Naive thymus-derived CD4-positive, alpha-beta T cell (primary cell): Measurements from ENCODE around the gene ELMO1. TPM values are rescaled to one million over a fixed set of nuclear protein-coding genes. Genes with fewer than 3 reads are reported as not detected.

Experiments
- ATAC-seq: fragments of 150-1000 bp; cut with Tn5 transposase; 2 replicates; pipeline ENCODE4 v1.10.0; 2021; ENCODE audit warnings: mild to moderate bottlenecking, moderate library complexity
- CTCF ChIA-PET: fragments of 350-600 bp; sonication (Branson Sonifier 250); formaldehyde crosslinking; loops from one replicate; lab custom pipeline; 2021; ENCODE audit warnings: antibody characterized with exemption; lab: Charles Lee
- POLR2A ChIA-PET: fragments of 350-600 bp; sonication (Branson Sonifier 250); formaldehyde crosslinking; loops from one replicate; lab custom pipeline; 2021; ENCODE audit warnings: antibody characterized with exemption, inconsistent platforms; lab: Charles Lee
- DNase-seq, 9 donors: peaks; one replicate each; pipeline versions ENCODE4 v3.0.0 to v3.0.0-alpha.2; 2020 to 2022; ENCODE audit warnings: mixed read lengths in 1 of 9
- H3K27ac ChIP-seq: one replicate; pipeline ENCODE4 v1.7.0; 2013; ENCODE audit warnings: mild to moderate bottlenecking, low read depth, low read length, moderate library complexity
- H3K27me3 ChIP-seq, 2 donors: one replicate each; pipeline ENCODE4 v1.7.0; 2013; ENCODE audit warnings: low read length in 2 of 2, mild to moderate bottlenecking in 2 of 2, moderate library complexity in 2 of 2; ENCODE audit not compliant: control insufficient read depth in 2 of 2, insufficient read depth in 2 of 2
- H3K36me3 ChIP-seq, 3 experiments: 1 replicate in 2 of 3; 2 replicates in 1 of 3; pipeline ENCODE4 v1.7.0; 2013; ENCODE audit warnings: low read length in 3 of 3, mild to moderate bottlenecking in 3 of 3, moderate library complexity in 1 of 3; ENCODE audit not compliant: insufficient read depth in 3 of 3, control insufficient read depth in 2 of 3
- H3K4me1 ChIP-seq, 2 donors: one replicate each; pipeline ENCODE4 v1.7.0; 2013; ENCODE audit warnings: low read length in 2 of 2, mild to moderate bottlenecking in 2 of 2, moderate library complexity in 1 of 2; ENCODE audit not compliant: control insufficient read depth in 2 of 2, insufficient read depth in 2 of 2
- H3K4me3 ChIP-seq: 2 replicates; pipeline ENCODE4 v1.7.0; 2013; ENCODE audit warnings: mild to moderate bottlenecking, low read length
- H3K9me3 ChIP-seq, 3 experiments: 1 replicate in 2 of 3; 2 replicates in 1 of 3; pipeline ENCODE4 v1.7.0; 2013; ENCODE audit warnings: low read length in 3 of 3; ENCODE audit not compliant: control insufficient read depth in 2 of 3
- H3K27ac Mint-ChIP-seq, 9 donors: one replicate each; pipeline ENCODE4 v1.8.0; 2020 to 2022; ENCODE audit warnings: mixed read lengths in 9 of 9, mild to moderate bottlenecking in 8 of 9, moderate library complexity in 5 of 9, inconsistent platforms in 2 of 9
- H3K27me3 Mint-ChIP-seq, 5 donors: one replicate each; pipeline ENCODE4 v1.8.0; 2021 to 2022; ENCODE audit warnings: mixed read lengths in 5 of 5, mild to moderate bottlenecking in 1 of 5
- H3K36me3 Mint-ChIP-seq, 5 donors: one replicate each; pipeline ENCODE4 v1.8.0; 2020 to 2022; ENCODE audit warnings: mixed read lengths in 5 of 5, mild to moderate bottlenecking in 3 of 5, inconsistent platforms in 1 of 5
- H3K4me1 Mint-ChIP-seq, 7 donors: one replicate each; pipeline ENCODE4 v1.8.0; 2020 to 2022; ENCODE audit warnings: mixed read lengths in 7 of 7, mild to moderate bottlenecking in 3 of 7, inconsistent platforms in 1 of 7
- H3K4me3 Mint-ChIP-seq, 10 donors: one replicate each; pipeline ENCODE4 v1.8.0; 2020 to 2022; ENCODE audit warnings: mild to moderate bottlenecking in 10 of 10, mixed read lengths in 10 of 10, moderate library complexity in 6 of 10, inconsistent platforms in 2 of 10
- H3K9me3 Mint-ChIP-seq, 11 donors: one replicate each; pipeline ENCODE4 v1.8.0; 2020 to 2022; ENCODE audit warnings: mixed read lengths in 11 of 11, mild to moderate bottlenecking in 4 of 11, inconsistent platforms in 1 of 11, moderate library complexity in 1 of 11
- intact Hi-C, 2 donors: fragments of 100-400 bp; cut with micrococcal nuclease; formaldehyde crosslinking; loops; one replicate each; pipeline ENCODE4 v1.15.1; 2023
- polyA plus RNA-seq, 2 donors: library from polyadenylated mRNA; unstranded; fragments of 300-500 nt; fragmentation: Illumina TruSeq; gene quantifications; one replicate each; pipeline ENCODE4 v1.2.3, GENCODE V29; 2021
- total RNA-seq, 6 experiments: library from RNA in 5 of 6; stranded (reverse) in 5 of 6; gene quantifications; 1 replicate in 5 of 6; 2 replicates in 1 of 6; pipeline ENCODE4 v1.2.3 and lab custom pipeline; 2021 to 2026

The ELMO1 gene
- total and polyA plus RNA-seq, 7 experiments from 2014 or later, result 63.6 to 160 (median 124) TPM

DNA sequence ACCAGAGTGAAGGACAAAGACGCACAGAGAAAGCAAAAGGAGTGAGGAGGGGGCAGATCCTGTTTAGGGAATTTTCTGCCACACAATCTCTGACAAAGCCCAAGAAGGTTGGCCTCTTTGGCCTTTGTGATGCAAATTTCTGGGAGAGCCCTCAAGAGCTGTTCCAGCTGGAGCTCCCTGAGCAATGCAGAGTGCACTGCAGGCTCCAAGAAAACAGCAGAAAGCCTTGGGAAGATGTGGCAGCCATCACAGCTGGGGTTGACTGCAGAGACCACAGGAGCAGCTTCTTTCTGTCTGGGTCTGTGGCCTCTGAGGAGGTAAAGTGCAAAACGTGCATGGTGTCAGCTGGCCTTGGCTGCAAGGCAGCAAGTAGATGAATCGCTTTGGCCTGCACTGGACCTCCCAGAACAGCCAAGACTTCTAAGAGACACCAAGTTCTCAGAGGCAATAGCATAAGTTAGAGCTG, 200.2 kb downstream of the ELMO1 start:
- peaks cover 0 to under 1% (median 0%) of the 10 kb centered on the region in 3 experiments for H3K9me3 ChIP-seq
- no peak overlapping the region for H3K4me3 ChIP-seq
- Mint-ChIP-seq H3K9me3 (peaks cover 0 to 5% (median 0%) of the 10 kb centered on the region in 11 donors), H3K36me3 (peaks cover 0 to 57% (median 21%) of the 10 kb centered on the region in 5 donors), H3K27ac (no peak overlapping the region), H3K4me1 (peaks cover 19 to 70% (median 54%) of the 10 kb centered on the region in 7 donors), H3K4me3 (no peak overlapping the region), H3K27me3 (no peaks in the 10 kb centered on the region)
- intact Hi-C loops, result no loop called here
- no peak for DNase-seq
- CTCF ChIA-PET, result no interaction called here
- POLR2A ChIA-PET, result no interaction called here
- no peaks in the 10 kb centered on the region for H3K4me1 ChIP-seq
- no peaks in the 10 kb centered on the region for H3K27me3 ChIP-seq
- no peak for ATAC-seq
- H3K27ac ChIP-seq, result no peak overlapping the region
- peaks cover 0 to 10% (median 0%) of the 10 kb centered on the region in 3 experiments for H3K36me3 ChIP-seq

DNA sequence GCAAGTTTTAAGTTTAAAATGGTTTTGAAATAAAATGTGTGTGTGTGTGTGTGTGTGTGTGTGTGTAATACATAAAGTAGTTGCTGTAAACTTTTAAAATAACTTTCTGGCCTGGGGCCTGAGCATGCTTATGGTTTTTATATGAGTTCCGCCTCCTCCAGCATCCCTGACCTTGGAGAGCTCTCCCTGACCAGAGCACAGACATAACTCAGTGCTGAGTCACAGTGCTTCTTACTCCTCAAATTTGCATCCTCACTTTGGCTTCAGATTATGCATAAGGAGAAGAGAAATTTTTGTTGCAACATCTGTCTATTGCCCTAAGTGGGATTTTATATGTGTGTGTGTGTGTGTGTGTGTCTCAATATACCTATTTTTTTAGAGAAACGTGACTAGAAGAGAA, 200.8 kb downstream of the ELMO1 start:
- intact Hi-C loops, result no loop called here
- Histone ChIP-seq H3K36me3 (peaks cover 0 to 7% (median 0%) of the 10 kb centered on the region in 3 experiments), H3K4me3 (no peak overlapping the region), H3K27me3 (no peaks in the 10 kb centered on the region), H3K27ac (no peak overlapping the region), H3K4me1 (no peaks in the 10 kb centered on the region), H3K9me3 (no peaks in the 10 kb centered on the region)
- ATAC-seq (peak; percentile 68), DNase-seq (no peak)
- CTCF ChIA-PET, result interaction anchor here (1.5 kb wide), 1 partner anchor 105 kb away, joined by 3 read pairs; no protein-coding TSS in a partner anchor
- H3K27ac Mint-ChIP-seq, result peak overlapping the region in 2 of 9 donors; percentile 12 to 43
- no peaks in the 10 kb centered on the region for H3K27me3 Mint-ChIP-seq
- H3K4me3 Mint-ChIP-seq, result no peak overlapping the region
- peaks cover 20 to 71% (median 53%) of the 10 kb centered on the region in 7 donors for H3K4me1 Mint-ChIP-seq
- H3K36me3 Mint-ChIP-seq, result peaks cover 0 to 52% (median 19%) of the 10 kb centered on the region in 5 donors
- POLR2A ChIA-PET, result interaction anchor here (0.6 kb wide), 1 partner anchor 569 kb away, joined by 3 read pairs; no protein-coding TSS in a partner anchor
- H3K9me3 Mint-ChIP-seq, result peaks cover 0 to 3% (median 0%) of the 10 kb centered on the region in 11 donors

DNA sequence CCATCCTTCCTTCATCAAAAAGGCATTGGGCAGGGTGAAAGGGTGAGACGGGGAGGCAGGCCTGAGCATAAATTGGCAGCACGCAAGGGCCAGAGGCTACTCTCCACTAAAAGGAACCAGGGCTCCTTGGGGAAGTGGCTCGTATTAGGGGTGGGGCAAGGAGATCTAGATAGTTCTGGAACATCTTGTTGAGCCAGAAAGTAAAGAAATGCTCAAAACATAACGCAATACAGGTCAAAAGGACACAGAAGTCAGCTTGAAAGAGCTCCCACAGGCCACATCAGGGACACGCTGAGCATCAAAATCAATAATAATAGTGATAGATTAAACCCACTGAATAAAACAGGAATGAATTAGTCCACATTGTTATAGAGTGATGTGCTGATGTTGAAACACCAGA, 203.1 kb downstream of the ELMO1 start:
- H3K9me3 ChIP-seq, result no peaks in the 10 kb centered on the region
- H3K27me3 ChIP-seq, result no peaks in the 10 kb centered on the region
- no peaks in the 10 kb centered on the region for H3K9me3 Mint-ChIP-seq
- no peak overlapping the region for H3K4me3 ChIP-seq
- ATAC-seq, result no peak
- no peak overlapping the region for H3K4me3 Mint-ChIP-seq
- intact Hi-C loops, result no loop called here
- peaks cover 0 to 51% (median 9%) of the 10 kb centered on the region in 5 donors for H3K36me3 Mint-ChIP-seq
- H3K27ac ChIP-seq, result no peak overlapping the region
- peaks cover 0 to 7% (median 0%) of the 10 kb centered on the region in 3 experiments for H3K36me3 ChIP-seq
- peak overlapping the region in 1 of 9 donors; percentile 20 for H3K27ac Mint-ChIP-seq
- H3K4me1 ChIP-seq, result no peaks in the 10 kb centered on the region
- peaks cover 10 to 55% (median 40%) of the 10 kb centered on the region in 7 donors for H3K4me1 Mint-ChIP-seq
- ChIA-PET POLR2A (interaction anchor here (0.8 kb wide), 1 partner anchor 99 kb away, joined by 3 read pairs; no protein-coding TSS in a partner anchor), CTCF (no interaction called here)
- no peak for DNase-seq
- no peaks in the 10 kb centered on the region for H3K27me3 Mint-ChIP-seq

DNA sequence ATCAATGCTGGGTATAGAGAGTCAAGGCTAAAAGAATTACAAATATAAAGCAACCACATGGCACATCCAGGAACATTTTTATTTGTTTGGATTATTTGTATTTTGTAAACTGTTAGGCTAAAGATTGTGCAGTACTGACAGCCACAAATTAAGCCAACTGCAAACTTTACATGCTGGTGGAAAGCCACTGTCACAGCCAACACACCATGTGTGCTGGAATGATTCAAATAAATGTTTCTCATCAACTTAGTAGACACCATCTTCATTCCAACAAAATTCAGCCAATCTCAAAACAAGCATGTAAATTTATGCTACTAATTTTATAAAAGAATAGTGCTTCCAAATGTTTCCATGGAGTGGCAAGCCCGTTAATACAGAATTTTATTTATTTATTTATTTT, 211.8 kb downstream of the ELMO1 start:
- intact Hi-C loops, result loop anchor here in 1 of 2 donors (10.0 kb wide), 1 partner anchor 598 kb away; no protein-coding TSS in a partner anchor
- no peak overlapping the region for H3K27ac Mint-ChIP-seq
- ChIA-PET CTCF (interaction anchor here (0.6 to 3.4 kb wide), 2 partner anchors 59 to 260 kb away, joined by 3 to 28 read pairs; no protein-coding TSS in a partner anchor), POLR2A (no interaction called here)
- Histone ChIP-seq H3K4me3 (no peak overlapping the region), H3K36me3 (peaks cover 0 to 8% (median 0%) of the 10 kb centered on the region in 3 experiments), H3K27ac (no peak overlapping the region), H3K4me1 (no peaks in the 10 kb centered on the region), H3K9me3 (no peaks in the 10 kb centered on the region), H3K27me3 (no peaks in the 10 kb centered on the region)
- DNase-seq (no peak), ATAC-seq (no peak)
- H3K9me3 Mint-ChIP-seq, result no peaks in the 10 kb centered on the region
- no peak overlapping the region for H3K4me3 Mint-ChIP-seq
- no peaks in the 10 kb centered on the region for H3K27me3 Mint-ChIP-seq
- H3K36me3 Mint-ChIP-seq, result peaks cover 0 to 13% (median 4%) of the 10 kb centered on the region in 5 donors
- H3K4me1 Mint-ChIP-seq, result peaks cover 3 to 16% (median 9%) of the 10 kb centered on the region in 7 donors

DNA sequence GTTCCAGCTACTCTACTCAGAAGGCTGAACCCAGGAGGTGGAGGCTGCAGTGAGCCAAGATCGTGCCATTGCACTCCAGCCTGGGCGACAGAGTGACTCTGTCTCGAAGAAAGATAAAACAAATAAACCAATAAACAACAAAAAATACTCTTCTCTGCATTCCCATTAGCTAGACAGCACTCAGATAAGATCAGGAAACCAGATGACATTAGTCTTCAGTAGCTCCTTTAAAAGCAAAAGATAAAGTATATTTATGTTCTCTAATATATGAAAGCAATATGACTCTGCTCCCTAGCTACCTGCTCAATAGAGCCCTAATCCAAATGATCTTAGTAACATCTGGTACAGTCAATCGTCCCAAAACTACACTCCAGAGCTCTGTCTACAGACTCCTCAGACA, 212.9 kb downstream of the ELMO1 start:
- H3K36me3 Mint-ChIP-seq, result peaks cover 0 to 17% (median 2%) of the 10 kb centered on the region in 5 donors

DNA sequence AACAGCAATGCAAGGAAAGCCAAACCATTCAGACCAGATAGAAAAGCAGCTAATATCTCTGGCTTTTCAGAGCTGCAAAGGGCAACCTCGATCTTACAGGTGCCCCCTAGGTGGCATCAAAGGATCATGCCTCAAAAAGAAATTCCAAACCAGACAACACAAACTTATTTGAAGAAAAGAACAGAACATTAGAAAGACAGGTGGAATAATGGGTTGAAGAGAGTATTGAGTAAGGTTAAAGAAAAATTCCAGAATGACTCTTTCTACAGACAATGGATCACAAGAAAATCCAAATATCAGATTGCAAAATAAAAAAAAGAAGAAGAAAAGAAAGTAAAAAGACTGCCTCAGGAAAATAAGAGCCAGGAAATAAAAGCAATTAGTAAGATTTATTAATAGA, 213.7 kb downstream of the ELMO1 start:
- Mint-ChIP-seq H3K4me3 (no peak overlapping the region), H3K27me3 (no peaks in the 10 kb centered on the region), H3K9me3 (no peaks in the 10 kb centered on the region), H3K4me1 (peaks cover 12 to 33% (median 24%) of the 10 kb centered on the region in 7 donors), H3K36me3 (peaks cover 0 to 20% (median 2%) of the 10 kb centered on the region in 5 donors), H3K27ac (peak overlapping the region in 2 of 9 donors; percentile 1 to 10)
- H3K9me3 ChIP-seq, result no peaks in the 10 kb centered on the region
- H3K27ac ChIP-seq, result no peak overlapping the region
- intact Hi-C loops, result loop anchor here (1.0 to 10.0 kb wide), 7 partner anchors 108 to 600 kb away; no protein-coding TSS in a partner anchor
- H3K36me3 ChIP-seq, result peaks cover 0 to 8% (median 0%) of the 10 kb centered on the region in 3 experiments
- H3K27me3 ChIP-seq, result no peaks in the 10 kb centered on the region
- CTCF ChIA-PET, result interaction anchor here (0.7 to 3.6 kb wide), 11 partner anchors 9 to 297 kb away, joined by 3 to 28 read pairs (median 4); no protein-coding TSS in a partner anchor
- no peaks in the 10 kb centered on the region for H3K4me1 ChIP-seq
- POLR2A ChIA-PET, result interaction anchor here (1.1 kb wide), 1 partner anchor 107 kb away, joined by 3 read pairs; no protein-coding TSS in a partner anchor
- DNase-seq (peak in 6 of 9 donors; percentile 13 to 45 (median 33)), ATAC-seq (peak; percentile 32)
- no peak overlapping the region for H3K4me3 ChIP-seq

More for the DNA sequence above, 212.9 kb downstream of the ELMO1 start:
- H3K4me3 ChIP-seq, result no peak overlapping the region
- no peaks in the 10 kb centered on the region for H3K4me1 ChIP-seq
- no peak overlapping the region for H3K27ac ChIP-seq
- no peaks in the 10 kb centered on the region for H3K27me3 ChIP-seq
- Mint-ChIP-seq H3K27ac (peak overlapping the region in 2 of 9 donors; percentile 10 to 19), H3K4me3 (no peak overlapping the region), H3K4me1 (peaks cover 5 to 24% (median 16%) of the 10 kb centered on the region in 7 donors), H3K27me3 (no peaks in the 10 kb centered on the region), H3K9me3 (no peaks in the 10 kb centered on the region)
- ChIA-PET CTCF (interaction anchor here (0.7 to 3.6 kb wide), 7 partner anchors 10 to 298 kb away, joined by 3 to 28 read pairs (median 7); no protein-coding TSS in a partner anchor), POLR2A (interaction anchor here (0.8 kb wide), 1 partner anchor 213 kb away, joined by 3 read pairs; the partner anchor contains the start of gene ELMO1)
- peaks cover 0 to 8% (median 0%) of the 10 kb centered on the region in 3 experiments for H3K36me3 ChIP-seq
- DNase-seq, result no peak
- ATAC-seq, result no peak
- H3K9me3 ChIP-seq, result no peaks in the 10 kb centered on the region
- intact Hi-C loops, result loop anchor here (1.0 to 10.0 kb wide), 7 partner anchors 107 to 599 kb away; no protein-coding TSS in a partner anchor
